Activated CD4-positive, alpha-beta T cell treated with anti-CD3 and anti-CD28 coated beads, Interleukin-2, Interleukin-6, amounts not matched to agents 100 ng/mL and 50 ng/mL, durations not matched to agents 16 hours and 8 hours (primary cell): ENCODE results near the gene ZC3H12A.

Experiments
- DNase-seq: peaks from one replicate; pipeline ENCODE4 v3.0.0-alpha.2; 2020

ZC3H12A gene

GRCh38 chr1:37479255-37480124 lies 5.1 kb downstream of the ZC3H12A start:
- DNase-seq, result peak; percentile 95

- DNase-seq, result no peak
Measured at GRCh38 chr1:37480125-37480466, 5.7 kb downstream of the ZC3H12A start.

- no peak for DNase-seq
Measured at GRCh38 chr1:37480581-37481288, 6.4 kb downstream of the ZC3H12A start.

GRCh38 chr1:37481289-37482003 lies 7.1 kb downstream of the ZC3H12A start:
- DNase-seq, result peak; percentile 45

- DNase-seq, result no peak
Measured at GRCh38 chr1:37482004-37482785, 7.8 kb downstream of the ZC3H12A start.

- DNase-seq, result no peak
Measured at GRCh38 chr1:37482796-37483744, 8.7 kb downstream of the ZC3H12A start.

GRCh38 chr1:37483785-37484184 lies 9.4 kb downstream of the ZC3H12A start:
- DNase-seq, result no peak

DNA sequence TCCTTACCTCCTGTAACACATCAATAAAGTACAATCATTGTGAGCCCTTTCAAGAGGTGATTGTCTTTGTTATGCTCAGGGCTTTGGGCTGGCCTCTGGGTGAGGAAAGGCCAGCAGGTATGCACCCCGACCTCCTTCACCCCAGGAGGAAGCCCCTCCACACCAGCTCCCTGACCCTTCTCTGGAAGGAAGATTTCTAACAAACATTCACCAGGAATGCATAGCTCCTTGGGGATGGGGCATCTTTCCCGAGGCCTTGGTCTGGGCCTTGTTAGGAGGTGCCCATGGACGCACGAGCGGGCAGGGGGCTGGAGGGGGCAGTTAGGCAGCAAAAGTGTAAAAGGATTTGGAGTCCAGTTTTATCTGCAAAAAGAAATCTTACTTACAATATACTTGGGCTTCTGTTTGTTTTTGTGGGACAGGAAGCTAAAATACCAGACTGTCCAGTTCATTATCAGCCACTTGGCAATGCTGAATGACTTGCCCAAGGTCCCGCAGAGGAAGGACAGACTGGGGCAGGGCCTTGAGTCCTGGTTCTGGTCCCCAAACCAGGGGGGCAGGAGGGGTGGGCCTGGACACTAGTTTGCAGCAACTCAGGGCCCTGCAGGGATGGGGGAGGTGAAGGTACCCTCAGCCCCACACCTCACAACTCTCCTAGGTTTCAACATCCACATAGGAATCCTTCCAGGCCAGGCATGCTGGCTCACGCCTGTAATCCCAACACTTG lies 10.1 kb downstream of the ZC3H12A start:
- DNase-seq, result no peak

- DNase-seq, result no peak
Measured at GRCh38 chr1:37485902-37486679, 11.7 kb downstream of the ZC3H12A start.

DNA sequence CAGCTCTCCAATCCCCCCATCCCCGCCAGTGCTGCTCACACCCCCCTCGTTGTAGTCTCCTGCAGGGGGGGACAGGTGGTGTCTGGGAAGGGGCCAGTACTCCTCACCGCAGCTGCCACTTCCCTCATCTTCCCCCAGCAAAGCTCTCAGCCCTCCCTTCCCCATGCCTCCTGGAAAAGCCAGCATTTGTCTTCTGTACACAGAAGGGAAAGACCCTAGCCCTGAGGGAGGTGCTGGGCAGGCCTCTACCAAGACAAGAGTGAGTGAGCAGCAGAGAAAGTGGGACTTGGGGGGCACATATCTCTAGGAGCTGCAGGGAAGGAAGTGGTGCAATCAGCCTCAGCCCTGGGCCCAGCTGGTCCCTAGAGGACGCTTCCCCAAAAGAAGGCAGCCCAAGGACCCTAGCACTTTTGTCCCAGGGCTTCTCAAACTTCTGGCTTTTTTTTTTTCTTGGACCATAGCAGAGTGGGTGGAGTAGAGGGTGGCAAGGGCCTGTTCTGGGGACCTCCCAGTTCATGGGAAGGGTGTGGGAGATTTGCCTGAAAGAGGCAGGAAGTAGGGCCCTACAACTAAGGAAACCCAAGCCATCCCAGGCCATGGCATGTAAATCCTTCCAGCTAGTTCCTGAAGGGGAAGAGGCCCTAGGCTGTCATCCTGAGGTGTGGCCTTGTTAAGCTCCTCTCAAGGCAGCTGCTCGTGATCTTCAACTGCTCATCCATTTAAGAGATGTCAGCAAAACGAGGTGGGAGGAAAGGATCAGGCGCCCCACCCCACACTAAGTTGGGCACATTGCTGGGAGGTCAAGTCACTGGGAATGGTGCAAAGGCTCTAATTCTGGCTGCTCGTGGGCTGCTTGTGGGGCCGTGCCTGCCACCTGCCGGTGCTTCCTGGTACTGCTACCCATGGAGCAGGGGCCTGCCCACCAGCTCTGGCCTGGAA lies 12.6 kb downstream of the ZC3H12A start:
- DNase-seq, result peak; percentile 83

DNA sequence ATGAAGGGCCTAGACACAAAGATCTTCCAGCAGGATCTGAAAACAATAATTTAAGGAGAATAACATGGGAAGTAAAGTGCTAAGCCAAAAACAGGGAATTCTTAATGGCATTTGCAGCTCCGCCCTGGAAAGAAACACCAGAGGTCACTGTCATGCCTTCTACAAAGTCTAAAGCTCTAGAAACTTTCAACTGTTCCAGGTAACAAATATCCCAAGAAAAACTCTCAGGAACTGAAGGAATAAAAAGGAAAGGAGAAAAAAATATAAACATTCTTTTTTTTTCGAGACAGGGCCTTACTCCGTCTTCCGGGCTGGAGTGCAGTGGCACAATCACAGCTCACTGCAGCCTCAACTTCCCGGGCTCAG lies 13.2 kb downstream of the ZC3H12A start:
- no peak for DNase-seq

GRCh38 chr1:37493336-37494098 lies 19.1 kb downstream of the ZC3H12A start:
- DNase-seq, result peak; percentile 72

GRCh38 chr1:37495875-37496274 lies 21.5 kb downstream of the ZC3H12A start:
- no peak for DNase-seq

DNA sequence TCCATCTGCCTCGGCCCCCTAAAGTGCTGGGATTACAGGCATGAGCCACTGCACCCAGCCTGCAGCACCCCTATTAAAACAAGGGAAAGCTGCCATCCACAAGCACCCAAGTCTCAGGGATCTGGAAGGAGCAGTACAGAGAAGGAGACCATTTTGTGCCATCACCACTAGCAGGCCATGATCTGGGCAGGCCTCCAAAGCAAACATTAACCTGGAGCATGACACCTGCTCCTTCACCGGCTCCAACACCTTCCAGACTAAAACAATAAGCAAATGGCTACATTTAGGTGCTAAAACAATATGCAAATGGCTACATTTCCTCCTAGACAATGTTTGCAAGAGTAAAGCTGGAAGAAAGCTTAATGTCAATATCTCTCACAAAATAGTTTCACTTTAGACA lies 23.5 kb downstream of the ZC3H12A start:
- DNase-seq, result no peak

DNA sequence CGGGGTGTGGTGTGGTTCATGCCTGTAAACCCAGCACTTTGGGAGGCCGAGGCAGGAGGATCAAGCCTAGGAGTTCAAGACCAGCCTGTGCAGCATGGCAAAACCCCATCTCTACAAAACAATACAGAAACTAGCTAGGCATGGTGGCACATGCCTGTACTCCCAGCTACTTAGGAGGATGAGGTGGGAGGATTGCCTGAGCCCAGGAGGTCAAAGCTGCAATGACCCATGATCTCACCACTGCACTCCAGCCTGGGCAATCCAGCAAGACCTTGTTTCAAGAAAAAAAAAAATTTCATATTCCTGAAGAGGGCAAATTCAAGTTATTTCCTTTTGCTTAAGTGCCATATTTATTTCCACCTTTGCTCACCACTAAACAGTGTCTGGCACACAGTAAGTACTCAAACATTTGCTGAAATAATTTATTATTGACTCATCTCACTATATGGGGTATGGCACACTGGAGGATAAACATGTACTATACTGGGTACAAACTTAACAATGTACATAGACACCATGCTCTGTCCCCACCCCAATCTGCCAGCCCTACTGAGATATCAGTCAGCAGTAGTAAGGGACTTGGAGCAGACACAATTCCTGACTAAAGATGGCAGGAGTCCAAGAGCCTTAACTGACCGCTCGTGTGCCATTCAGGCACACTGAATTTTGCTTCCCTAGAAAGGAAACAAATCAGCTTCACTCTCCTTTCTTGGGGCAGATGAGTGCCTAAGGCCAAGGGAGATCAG lies 24.7 kb downstream of the ZC3H12A start:
- DNase-seq, result no peak

GRCh38 chr1:37501661-37502060 lies 27.3 kb downstream of the ZC3H12A start:
- DNase-seq, result no peak

DNA sequence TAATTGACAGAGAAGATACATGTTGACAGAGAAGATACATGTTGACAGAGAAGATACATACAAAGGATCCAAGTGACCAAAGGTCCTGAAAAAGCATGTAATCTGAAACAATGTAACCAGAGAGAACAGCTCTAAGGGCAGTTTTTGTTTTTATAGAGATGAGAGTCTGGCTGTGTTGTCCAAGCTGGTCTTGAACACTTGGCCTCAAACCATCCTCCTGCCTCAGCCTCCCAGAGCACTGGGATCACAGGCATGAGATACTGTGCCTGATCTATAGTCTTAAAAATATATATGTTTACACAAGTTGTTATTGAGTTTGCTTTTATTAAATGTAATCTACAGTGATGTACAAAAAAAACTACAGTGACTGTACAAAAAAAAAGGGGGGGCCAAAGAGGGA lies 27.7 kb downstream of the ZC3H12A start:
- DNase-seq, result no peak
